Fibroblast of lung (primary cell): Measurements from ENCODE around the gene TBX15. TPM values are rescaled to one million over a fixed set of nuclear protein-coding genes. Genes with fewer than 3 reads are reported as not detected.
A peak's percentile ranks its signal among the peaks of the same experiment; 100 is the strongest.

Source experiments
- DNase-seq, 2 donors: peaks; one replicate each; pipeline versions ENCODE4 v3.0.0 to v3.0.0-alpha.2; 2010; ENCODE audit warnings: low read depth in 2 of 2
- H2AFZ ChIP-seq: 2 replicates; pipeline ENCODE4 v1.5.1; 2012; ENCODE audit warnings: low read length, control low read depth, inconsistent platforms
- H3K27ac ChIP-seq: 2 replicates; pipeline ENCODE4 v1.5.1; 2011; ENCODE audit warnings: low read length, control low read depth; ENCODE audit not compliant: insufficient read depth
- H3K27me3 ChIP-seq: 2 replicates; pipeline ENCODE4 v1.5.1; 2011; ENCODE audit warnings: mild to moderate bottlenecking, low read length; ENCODE audit not compliant: control insufficient read depth, insufficient read depth
- H3K36me3 ChIP-seq: 2 replicates; pipeline ENCODE4 v1.5.1; 2011; ENCODE audit warnings: low read length; ENCODE audit not compliant: control insufficient read depth, insufficient read depth
- H3K4me1 ChIP-seq: 2 replicates; pipeline ENCODE4 v1.5.1; 2011; ENCODE audit warnings: low read length; ENCODE audit not compliant: control insufficient read depth, insufficient read depth; ENCODE audit errors: extremely low read depth
- H3K4me2 ChIP-seq: 2 replicates; pipeline ENCODE4 v1.5.1; 2011; ENCODE audit warnings: low read length, control low read depth; ENCODE audit not compliant: insufficient read depth; ENCODE audit errors: extremely low read depth
- H3K4me3 ChIP-seq, 4 experiments: fragments of 200-600 bp in 1 of 4; sonication (generic) in 1 of 4; replicated peaks in 1 of 4; 2 replicates each; pipeline ENCODE4 v1.5.1; 2011 to 2016; ENCODE audit warnings: low read length in 4 of 4, low read depth in 3 of 4, mild to moderate bottlenecking in 3 of 4, control low read depth in 2 of 4, inconsistent platforms in 1 of 4, mixed read lengths in 1 of 4; ENCODE audit not compliant: insufficient read depth in 1 of 4; ENCODE audit errors: control extremely low read depth in 1 of 4
- H3K79me2 ChIP-seq: 2 replicates; pipeline ENCODE4 v1.5.1; 2012; ENCODE audit warnings: mild to moderate bottlenecking, low read length, inconsistent platforms; ENCODE audit not compliant: control insufficient read depth, insufficient read depth
- H3K9ac ChIP-seq: 2 replicates; pipeline ENCODE4 v1.5.1; 2011; ENCODE audit warnings: mild to moderate bottlenecking, low read length, control low read depth; ENCODE audit not compliant: insufficient read depth
- H3K9me3 ChIP-seq: 2 replicates; pipeline ENCODE4 v1.5.1; 2012; ENCODE audit warnings: low read depth, low read length; ENCODE audit not compliant: control insufficient read depth, insufficient read depth
- H4K20me1 ChIP-seq: 2 replicates; pipeline ENCODE4 v1.5.1; 2011; ENCODE audit warnings: low read length; ENCODE audit not compliant: control insufficient read depth, insufficient read depth; ENCODE audit errors: extremely low read depth
- EZH2 ChIP-seq: IDR thresholded peaks from 2 replicates; pipeline ENCODE4 v1.5.1; 2012; ENCODE audit warnings: low read length, control low read depth, mild to moderate bottlenecking; ENCODE audit errors: missing control alignments
- polyA plus RNA-seq, 2 donors: library from polyadenylated mRNA; depleted of rRNA in 1 of 2; stranded (reverse) in 1 of 2; unstranded in 1 of 2; fragments of >200 nt; gene quantifications; 2 replicates each; pipeline ENCODE4 v1.2.1, GENCODE V29; 2011 to 2012; ENCODE audit warnings: missing spikeins in 1 of 2
- total RNA-seq: library from RNA; depleted of rRNA; stranded (reverse); fragments of >200 nt; gene quantifications from 2 replicates; pipeline ENCODE4 v1.2.1, GENCODE V29; 2014
- TF ChIP-seq, protein P1 (sequence below), 2 donors: IDR thresholded peaks in 1 of 2; conservative IDR thresholded peaks in 1 of 2; 1 replicate in 1 of 2; 2 replicates in 1 of 2; pipeline ENCODE4 v1.5.1; 2011 to 2012; ENCODE audit warnings: low read length in 2 of 2, control low read depth in 1 of 2, inconsistent platforms in 1 of 2, low read depth in 1 of 2, mild to moderate bottlenecking in 1 of 2

Gene TBX15
- total and polyA plus RNA-seq, 2 donors (not counting 1 experiment from before 2014, with no cell fraction given), result 0.50 to 0.99 TPM

DNA sequence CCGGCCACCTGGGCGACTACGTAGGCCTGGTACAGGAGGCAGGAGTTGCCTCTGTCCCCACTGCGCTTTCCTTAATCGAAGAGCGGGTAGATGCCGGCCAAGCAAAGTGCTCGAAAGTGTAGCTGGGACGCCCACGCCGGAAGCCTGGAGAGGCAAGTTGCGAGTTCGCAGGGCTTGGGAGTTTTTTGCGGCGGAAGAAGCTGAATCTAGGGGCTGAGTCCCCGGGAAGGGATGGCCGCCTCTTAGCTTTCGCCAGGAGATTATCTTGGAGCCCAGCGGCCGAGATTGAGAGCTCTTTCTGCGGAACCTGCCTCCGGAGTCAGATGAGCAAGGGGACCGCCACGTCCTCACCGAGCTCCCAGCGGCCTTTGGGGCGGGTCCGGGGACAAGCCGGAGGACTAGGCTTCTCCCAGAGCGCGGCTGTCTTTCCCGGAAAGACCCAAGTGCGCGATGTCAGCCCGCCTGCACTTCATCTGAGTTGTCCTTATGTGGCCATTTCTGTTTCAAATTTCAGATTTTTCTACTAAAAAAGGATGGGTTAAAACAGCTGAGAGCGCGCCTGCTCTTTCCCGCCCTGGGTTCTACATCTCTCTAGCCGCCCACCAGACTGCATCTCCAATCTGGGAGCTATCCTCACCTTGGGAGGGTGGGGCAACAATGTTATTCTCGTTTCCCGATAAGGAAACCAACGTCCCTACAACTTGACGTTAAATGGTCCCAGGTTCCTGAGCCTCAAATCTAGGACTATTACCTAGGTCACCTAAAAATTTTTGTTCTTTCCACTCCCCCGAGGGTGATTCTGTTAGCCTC lies 12.4 kb upstream of the TBX15 start:
- Histone ChIP-seq H3K79me2 (no peaks in the 10 kb centered on the region), H3K9me3 (no peaks in the 10 kb centered on the region), H3K36me3 (no peaks in the 10 kb centered on the region), H3K4me3 (no peak overlapping the region), H4K20me1 (no peaks in the 10 kb centered on the region), H2AFZ (no peak overlapping the region), H3K4me1 (peaks cover 7% of the 10 kb centered on the region), H3K9ac (no peak overlapping the region), H3K27ac (no peak overlapping the region), H3K4me2 (peak overlapping the region; percentile 13), H3K27me3 (peaks cover 75% of the 10 kb centered on the region)
- TF ChIP-seq, protein P1, sequence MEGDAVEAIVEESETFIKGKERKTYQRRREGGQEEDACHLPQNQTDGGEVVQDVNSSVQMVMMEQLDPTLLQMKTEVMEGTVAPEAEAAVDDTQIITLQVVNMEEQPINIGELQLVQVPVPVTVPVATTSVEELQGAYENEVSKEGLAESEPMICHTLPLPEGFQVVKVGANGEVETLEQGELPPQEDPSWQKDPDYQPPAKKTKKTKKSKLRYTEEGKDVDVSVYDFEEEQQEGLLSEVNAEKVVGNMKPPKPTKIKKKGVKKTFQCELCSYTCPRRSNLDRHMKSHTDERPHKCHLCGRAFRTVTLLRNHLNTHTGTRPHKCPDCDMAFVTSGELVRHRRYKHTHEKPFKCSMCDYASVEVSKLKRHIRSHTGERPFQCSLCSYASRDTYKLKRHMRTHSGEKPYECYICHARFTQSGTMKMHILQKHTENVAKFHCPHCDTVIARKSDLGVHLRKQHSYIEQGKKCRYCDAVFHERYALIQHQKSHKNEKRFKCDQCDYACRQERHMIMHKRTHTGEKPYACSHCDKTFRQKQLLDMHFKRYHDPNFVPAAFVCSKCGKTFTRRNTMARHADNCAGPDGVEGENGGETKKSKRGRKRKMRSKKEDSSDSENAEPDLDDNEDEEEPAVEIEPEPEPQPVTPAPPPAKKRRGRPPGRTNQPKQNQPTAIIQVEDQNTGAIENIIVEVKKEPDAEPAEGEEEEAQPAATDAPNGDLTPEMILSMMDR (conservative IDR thresholded peaks at IDR 0.05 in 1 of 2, IDR thresholded peaks at IDR 0.05 in 1 of 2; ENCODE audit: low read depth in 1 of 2, low read length in 2 of 2), result no peak
- TF ChIP-seq EZH2, result peak; percentile 91
- DNase-seq, result no peak

DNA sequence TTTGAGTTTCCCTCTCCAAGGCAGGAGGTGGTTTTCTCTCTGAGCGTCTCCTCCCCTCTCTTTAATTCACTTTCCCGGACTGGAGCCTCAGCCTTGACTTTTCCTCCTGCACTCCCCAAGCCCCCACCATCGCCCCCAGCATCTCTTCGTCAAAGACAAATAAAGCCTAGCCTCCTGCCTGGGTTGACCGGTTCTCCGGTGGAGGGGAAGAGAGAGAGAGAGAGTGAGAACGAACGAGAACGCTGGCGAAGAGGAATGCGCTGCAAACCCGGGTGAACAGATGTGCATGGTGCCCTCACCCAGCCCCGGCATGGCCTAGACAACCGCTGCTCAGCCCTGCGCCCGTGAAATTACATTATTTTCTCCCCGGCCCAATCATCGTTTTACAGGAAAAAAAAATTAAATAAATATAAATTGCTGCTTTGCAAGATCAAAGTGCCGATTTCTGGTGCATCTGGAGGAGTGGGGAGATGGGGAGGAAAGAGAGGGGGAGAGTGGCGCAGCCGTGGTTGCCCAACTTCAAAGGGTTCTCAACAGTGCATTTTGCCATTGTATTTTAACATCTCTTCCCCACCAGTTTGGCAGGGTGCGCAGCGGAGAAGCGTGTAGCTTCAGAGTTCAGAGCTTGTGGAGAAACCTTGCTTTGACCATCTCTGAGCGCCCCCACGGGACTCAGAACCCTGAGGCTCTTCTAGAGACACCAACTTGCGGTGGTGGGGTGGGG lies 11.4 kb upstream of the TBX15 start:
- no peaks in the 10 kb centered on the region for H4K20me1 ChIP-seq

DNA sequence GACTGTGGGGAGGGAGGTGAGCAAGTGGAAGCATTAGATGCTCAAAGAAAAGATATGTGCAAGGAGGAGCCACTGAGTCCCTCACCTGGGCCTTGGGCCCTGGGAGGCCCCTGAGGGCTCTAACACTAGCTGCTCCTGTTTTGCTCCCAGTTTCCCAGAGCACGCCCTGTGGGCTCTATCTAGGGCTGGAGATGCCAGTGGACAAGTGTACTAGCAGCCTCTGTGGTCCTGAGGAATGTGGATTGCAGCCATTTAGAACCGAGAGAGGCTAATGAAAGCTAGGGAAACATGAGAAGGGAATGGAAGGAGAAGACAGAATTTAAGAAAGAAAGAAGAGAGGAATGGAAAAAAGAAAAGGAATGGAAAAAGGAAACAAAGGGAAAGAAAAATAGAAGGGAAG lies 10.0 kb upstream of the TBX15 start:
- H3K27me3 ChIP-seq, result peaks cover 72% of the 10 kb centered on the region
- no peaks in the 10 kb centered on the region for H3K79me2 ChIP-seq
- no peak overlapping the region for H3K9ac ChIP-seq
- no peaks in the 10 kb centered on the region for H3K9me3 ChIP-seq
- H3K36me3 ChIP-seq, result no peaks in the 10 kb centered on the region
- no peak overlapping the region for H2AFZ ChIP-seq
- TF ChIP-seq EZH2, result no peak
- TF ChIP-seq, protein P1 (conservative IDR thresholded peaks at IDR 0.05 in 1 of 2, IDR thresholded peaks at IDR 0.05 in 1 of 2; ENCODE audit: low read depth in 1 of 2, low read length in 2 of 2), result no peak
- H3K4me1 ChIP-seq, result peaks cover 7% of the 10 kb centered on the region
- DNase-seq, result no peak
- no peak overlapping the region for H3K4me3 ChIP-seq
- H3K4me2 ChIP-seq, result no peak overlapping the region
- no peak overlapping the region for H3K27ac ChIP-seq
- no peaks in the 10 kb centered on the region for H4K20me1 ChIP-seq

More for the DNA sequence above, 11.4 kb upstream of the TBX15 start:
- Histone ChIP-seq H3K27me3 (peaks cover 68% of the 10 kb centered on the region), H3K36me3 (no peaks in the 10 kb centered on the region), H2AFZ (no peak overlapping the region), H3K27ac (no peak overlapping the region), H3K4me2 (no peak overlapping the region), H3K4me1 (peaks cover 7% of the 10 kb centered on the region), H3K9ac (no peak overlapping the region), H3K79me2 (no peaks in the 10 kb centered on the region), H3K9me3 (no peaks in the 10 kb centered on the region), H3K4me3 (no peak overlapping the region)
- TF ChIP-seq, protein P1 (conservative IDR thresholded peaks at IDR 0.05 in 1 of 2, IDR thresholded peaks at IDR 0.05 in 1 of 2; ENCODE audit: low read depth in 1 of 2, low read length in 2 of 2), result no peak
- no peak for DNase-seq
